ENCODE measurements around the gene AACS. TPM values are rescaled to one million over a fixed set of nuclear protein-coding genes. Genes with fewer than 3 reads are reported as not detected.

Gene AACS
- total and polyA plus RNA-seq, 8 donors: 15.0 to 56.5 (median 25.1) TPM

GRCh38 chr12:125128439-125129178 lies 63.4 kb downstream of the AACS start:
- no peaks in the 10 kb centered on the region for H3K27me3 ChIP-seq
- no peaks in the 10 kb centered on the region for H3K9me3 ChIP-seq
- H3K4me3 ChIP-seq: no peak overlapping the region
- no peak overlapping the region for H3K27ac ChIP-seq
- intact Hi-C loops (cut with DNase I; ENCODE audit: low total_unique reads): no loop called here
- 94 to 95% (median 94%) methylated on average over 17 to 18 of the region's 18 CpGs for WGBS, 5 donors
- peaks cover 0 to 11% (median 7%) of the 10 kb centered on the region in 4 donors for H3K4me1 ChIP-seq
- DNase-seq: no peak
- H3K36me3 ChIP-seq: peaks cover 0 to 97% (median 83%) of the 10 kb centered on the region in 4 donors
- TF ChIP-seq EP300 (IDR thresholded peaks at IDR 0.05) (no peak), POLR2AphosphoS5 (IDR thresholded peaks at IDR 0.05) (no peak), CTCF (IDR thresholded peaks at IDR 0.05) (no peak), POLR2A (IDR thresholded peaks at IDR 0.05) (no peak)

DNA sequence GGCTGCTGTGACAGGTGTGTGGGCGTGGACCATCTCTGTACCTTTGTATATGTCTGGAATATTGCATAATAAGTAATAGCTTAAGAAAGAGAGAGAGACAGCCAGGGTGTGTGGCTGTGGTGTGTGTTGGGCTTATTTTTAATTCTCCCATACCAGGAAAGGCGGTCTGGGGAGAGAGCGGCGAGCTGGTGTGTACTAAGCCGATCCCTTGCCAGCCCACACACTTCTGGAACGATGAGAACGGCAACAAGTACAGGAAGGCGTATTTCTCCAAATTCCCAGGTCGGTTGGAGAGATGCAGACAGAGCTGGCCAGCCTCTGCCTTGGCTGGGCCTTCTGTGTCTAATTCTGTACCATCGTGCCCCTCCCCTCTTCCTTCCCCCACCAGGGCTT lies 63.9 kb downstream of the AACS start:
- intact Hi-C loops (cut with DNase I; ENCODE audit: low total_unique reads): no loop called here

DNA sequence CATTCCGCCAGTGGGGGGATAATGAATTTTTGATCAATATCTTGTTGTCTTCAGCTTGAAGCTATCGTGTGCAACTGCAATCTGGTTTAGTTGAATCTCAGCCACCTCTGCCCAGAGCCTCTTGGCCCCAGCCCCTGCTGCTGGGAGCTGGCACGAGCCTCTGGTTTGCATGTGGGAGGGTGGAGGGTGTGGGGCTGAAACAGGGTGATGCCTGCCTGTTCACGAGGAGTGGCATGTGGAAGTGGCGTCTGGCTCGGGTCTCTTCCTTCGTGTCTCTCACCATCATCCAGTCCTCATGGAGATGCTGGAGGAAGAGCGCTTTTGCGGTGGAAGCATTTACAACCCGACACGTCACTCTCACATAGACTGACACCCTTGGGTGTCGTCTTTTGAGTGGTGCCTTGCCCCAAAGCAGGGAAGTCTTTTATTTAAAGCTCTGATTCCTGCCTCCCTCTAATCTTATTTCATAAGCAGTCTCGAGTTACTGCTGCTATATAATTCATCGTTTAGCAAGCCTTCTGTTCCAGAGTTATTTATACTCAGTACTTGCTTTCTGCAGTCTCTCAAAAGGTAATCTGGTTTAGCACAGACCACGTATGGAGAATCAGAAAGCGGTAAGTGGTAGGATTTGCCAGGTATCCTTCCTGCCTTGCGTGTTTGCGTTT lies 64.5 kb downstream of the AACS start:
- H3K36me3 ChIP-seq: peaks cover 0 to 97% (median 90%) of the 10 kb centered on the region in 4 donors
- WGBS, 5 donors: 92 to 94% (median 92%) methylated on average over 17 to 18 of the region's 18 CpGs
- no peaks in the 10 kb centered on the region for H3K9me3 ChIP-seq
- H3K27ac ChIP-seq: no peak overlapping the region
- no peaks in the 10 kb centered on the region for H3K27me3 ChIP-seq
- no peak for TF ChIP-seq EP300 (IDR thresholded peaks at IDR 0.05)
- H3K4me3 ChIP-seq: no peak overlapping the region
- H3K4me1 ChIP-seq: peaks cover 0 to 8% (median 3%) of the 10 kb centered on the region in 4 donors
- peak in 1 of 2 donors; percentile 30 for DNase-seq
- intact Hi-C loops (cut with DNase I; ENCODE audit: low total_unique reads): no loop called here

More for the DNA sequence above, 63.9 kb downstream of the AACS start:
- H3K36me3 ChIP-seq: peaks cover 0 to 97% (median 87%) of the 10 kb centered on the region in 4 donors
- peaks cover 0 to 11% (median 6%) of the 10 kb centered on the region in 4 donors for H3K4me1 ChIP-seq
- H3K4me3 ChIP-seq: no peak overlapping the region
- no peak overlapping the region for H3K27ac ChIP-seq
- 86 to 97% (median 90%) methylated on average over 10 of the region's 10 CpGs for WGBS, 5 donors
- TF ChIP-seq EP300 (IDR thresholded peaks at IDR 0.05) (no peak), POLR2A (IDR thresholded peaks at IDR 0.05) (no peak), POLR2AphosphoS5 (IDR thresholded peaks at IDR 0.05) (no peak), CTCF (IDR thresholded peaks at IDR 0.05) (no peak)
- no peaks in the 10 kb centered on the region for H3K27me3 ChIP-seq
- no peaks in the 10 kb centered on the region for H3K9me3 ChIP-seq
- DNase-seq: no peak

DNA sequence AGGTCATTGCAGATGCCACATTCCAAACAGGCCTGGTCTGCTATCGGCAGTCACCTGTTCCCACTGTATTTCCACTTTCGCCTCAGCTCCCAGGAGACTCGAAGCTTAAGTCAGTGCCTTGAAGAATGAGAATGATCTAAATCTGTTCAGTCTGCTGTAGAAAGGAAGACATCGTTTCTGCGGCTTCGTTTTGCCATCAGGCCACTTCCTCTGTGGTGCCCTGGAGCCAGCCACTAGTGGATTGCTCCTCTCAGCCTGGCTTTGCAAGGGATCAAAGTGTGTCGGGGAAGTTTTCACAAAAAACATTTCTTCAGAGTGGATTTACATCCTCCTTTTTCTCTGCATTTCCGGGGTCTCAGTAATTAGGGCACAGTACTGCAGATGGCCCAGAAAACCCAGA lies 66.7 kb downstream of the AACS start:
- WGBS, 5 donors: 86 to 95% (median 90%) methylated on average over 8 of the region's 8 CpGs
- Histone ChIP-seq H3K4me1 (no peaks in the 10 kb centered on the region), H3K27ac (no peak overlapping the region), H3K36me3 (peaks cover 0 to 97% (median 95%) of the 10 kb centered on the region in 4 donors), H3K4me3 (no peak overlapping the region), H3K9me3 (no peaks in the 10 kb centered on the region), H3K27me3 (no peaks in the 10 kb centered on the region)
- TF ChIP-seq POLR2AphosphoS5 (IDR thresholded peaks at IDR 0.05): no peak
- no peak for TF ChIP-seq CTCF (IDR thresholded peaks at IDR 0.05)
- DNase-seq: no peak
- intact Hi-C loops (cut with DNase I; ENCODE audit: low total_unique reads): no loop called here
